GM13977 (cell line): ENCODE results near the gene SMPDL3A.

Source experiments
- DNase-seq: peaks from one replicate; pipeline ENCODE4 v3.0.0; 2012; ENCODE audit warnings: low spot score
- CTCF ChIP-seq: IDR thresholded peaks from 2 replicates; pipeline ENCODE4 v1.5.1; 2012; ENCODE audit warnings: mild to moderate bottlenecking, control low read depth; ENCODE audit not compliant: insufficient read depth; ENCODE audit errors: extremely low read depth, missing control alignments
- in situ Hi-C: fragments of 300-500 bp; cut with MboI; formaldehyde crosslinking; loops from one replicate; pipeline ENCODE4 v1.12.0; 2022; ENCODE audit warnings: low sequenced_read_pairs, low pct_unique_long_range_greater_than_20kb, mixed read lengths, inconsistent platforms; ENCODE audit not compliant: unreplicated experiment

The SMPDL3A gene

GRCh38 chr6:122853259-122853995, 64.4 kb downstream of the SMPDL3A start:
- no peak for TF ChIP-seq CTCF
- peak; percentile 29 for DNase-seq
- in situ Hi-C loops, result no loop called here
